ENCODE measurements around the gene PKNOX2.

PKNOX2 gene

DNA sequence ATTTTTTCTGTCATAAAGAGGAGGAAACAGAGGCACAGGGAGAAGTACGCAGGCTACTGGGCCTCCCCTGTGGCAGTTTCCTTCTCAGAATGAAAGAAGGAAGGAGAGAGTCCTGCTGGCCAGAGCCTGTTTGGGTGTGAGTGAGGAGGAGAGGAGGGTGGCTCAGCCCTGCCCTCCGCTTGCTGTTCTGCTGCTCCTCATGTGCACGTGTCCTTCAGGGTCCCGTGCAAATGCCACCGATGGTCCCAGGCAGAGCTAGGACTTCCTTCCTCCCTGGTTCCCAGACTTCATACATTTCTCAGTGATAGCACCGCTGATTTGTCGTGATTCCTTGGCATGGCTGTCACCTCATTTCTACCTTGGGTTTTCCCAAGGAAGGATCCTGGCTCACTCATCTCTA is 88.7 kb downstream of the PKNOX2 start:
- H3K4me3 Mint-ChIP-seq, result no peak overlapping the region
- no peak overlapping the region for H3K27ac Mint-ChIP-seq
- no peak for ATAC-seq (replicated peaks)
- H3K27me3 Mint-ChIP-seq, result peaks cover 7 to 10% of the 10 kb centered on the region in 2 donors
- H3K9me3 Mint-ChIP-seq, result no peaks in the 10 kb centered on the region
- no peak for DNase-seq
- no peaks in the 10 kb centered on the region for H3K36me3 Mint-ChIP-seq
- H3K4me1 Mint-ChIP-seq, result no peaks in the 10 kb centered on the region

DNA sequence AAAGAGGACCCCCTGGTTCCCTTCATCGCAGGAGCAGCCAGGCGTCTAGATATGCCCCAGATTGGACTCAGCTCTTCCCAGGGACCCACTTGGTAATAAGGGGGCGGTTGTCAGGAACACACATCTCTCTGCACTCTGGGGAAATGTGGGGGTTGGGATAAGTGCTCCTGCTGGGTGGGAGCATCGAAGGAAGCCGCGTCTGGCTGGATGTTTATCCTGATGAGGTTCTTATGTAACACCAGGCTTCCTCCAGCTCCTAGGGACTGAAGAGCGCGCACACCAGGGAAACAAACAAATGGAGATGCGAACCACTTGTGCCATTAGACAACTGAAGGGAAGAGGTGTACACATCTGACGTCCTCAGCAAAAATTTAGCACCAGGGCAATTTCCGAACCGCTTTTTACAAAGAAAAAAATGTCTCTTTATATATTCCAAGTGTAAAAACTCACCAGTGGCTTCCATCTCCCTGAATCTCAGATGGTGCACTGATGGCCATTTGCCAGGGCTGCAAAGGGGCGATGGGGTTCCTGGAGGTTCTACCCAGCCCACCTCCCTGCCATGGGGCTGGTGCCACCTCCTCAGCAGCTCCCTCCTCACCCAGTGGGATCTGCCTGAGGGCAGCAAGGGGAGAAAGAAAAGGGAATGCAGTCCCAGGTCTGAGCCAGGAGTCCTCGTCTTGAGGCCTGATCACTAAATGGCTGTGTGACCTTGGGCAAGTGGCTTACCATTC is 89.4 kb downstream of the PKNOX2 start:
- no peak for ATAC-seq (replicated peaks)
- H3K36me3 Mint-ChIP-seq, result no peaks in the 10 kb centered on the region
- no peak for DNase-seq
- H3K27ac Mint-ChIP-seq, result no peak overlapping the region
- peaks cover 7 to 10% of the 10 kb centered on the region in 2 donors for H3K27me3 Mint-ChIP-seq
- no peaks in the 10 kb centered on the region for H3K9me3 Mint-ChIP-seq
- H3K4me3 Mint-ChIP-seq, result no peak overlapping the region
- H3K4me1 Mint-ChIP-seq, result no peaks in the 10 kb centered on the region

DNA sequence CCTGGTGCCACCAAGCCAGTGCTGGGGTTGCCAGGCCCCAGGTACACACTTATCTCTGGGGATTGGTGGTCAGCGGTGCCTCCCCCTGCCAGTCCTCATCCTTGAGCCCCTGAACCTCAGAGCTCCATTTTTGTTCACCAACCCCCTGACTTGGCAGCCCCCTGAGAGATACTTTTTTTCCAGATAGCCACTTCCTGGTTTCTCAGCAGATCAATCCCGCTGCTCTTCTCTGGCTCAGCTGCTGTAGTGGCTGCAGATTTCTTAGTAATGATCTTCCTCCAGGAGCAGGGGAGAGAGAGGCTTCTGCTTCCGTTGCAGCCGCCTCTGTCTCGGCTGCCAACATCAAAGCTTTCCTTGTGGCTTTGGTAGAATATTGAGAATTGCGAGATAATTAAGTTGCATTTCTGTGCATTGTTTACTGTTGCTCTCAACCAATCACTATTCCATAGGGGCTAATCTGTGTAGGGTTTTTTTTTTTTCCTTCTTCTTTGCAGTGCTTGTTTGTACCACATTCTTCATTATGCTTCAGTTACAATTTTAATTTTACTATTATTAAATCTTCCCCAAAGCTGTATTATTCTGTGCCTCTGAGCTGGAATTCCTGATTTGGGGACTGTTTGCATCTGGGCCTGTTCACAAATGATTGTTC is 92.1 kb downstream of the PKNOX2 start:
- Mint-ChIP-seq H3K27me3 (peaks cover 14 to 15% of the 10 kb centered on the region in 2 donors), H3K4me3 (no peak overlapping the region), H3K9me3 (no peaks in the 10 kb centered on the region), H3K4me1 (no peaks in the 10 kb centered on the region), H3K36me3 (no peaks in the 10 kb centered on the region), H3K27ac (no peak overlapping the region)
- ATAC-seq (replicated peaks), result no peak
- no peak for DNase-seq

DNA sequence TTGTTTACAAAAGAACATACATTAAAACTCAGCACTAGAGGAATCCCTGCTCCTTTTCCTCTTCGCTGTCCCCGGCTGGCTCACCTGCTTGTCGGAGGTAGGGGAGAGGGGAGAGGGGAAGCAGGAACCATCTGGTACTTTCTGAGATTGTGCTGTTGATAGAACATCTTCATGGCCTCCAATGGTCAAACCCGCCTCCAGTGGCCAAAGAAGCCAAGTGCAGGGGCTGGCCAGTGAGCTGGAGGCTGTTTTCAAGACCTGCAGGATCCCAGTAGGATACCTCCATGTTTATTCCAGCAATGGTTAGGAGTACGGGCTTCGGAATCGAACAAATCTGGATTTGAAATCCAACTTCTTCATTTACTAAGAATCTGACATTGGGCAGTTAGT is 92.6 kb downstream of the PKNOX2 start:
- Mint-ChIP-seq H3K27ac (no peak overlapping the region), H3K9me3 (no peaks in the 10 kb centered on the region), H3K4me3 (no peak overlapping the region), H3K4me1 (peaks cover 0 to 3% of the 10 kb centered on the region in 2 donors), H3K36me3 (no peaks in the 10 kb centered on the region), H3K27me3 (peaks cover 16 to 19% of the 10 kb centered on the region in 2 donors)
- DNase-seq (no peak), ATAC-seq (replicated peaks) (no peak)

DNA sequence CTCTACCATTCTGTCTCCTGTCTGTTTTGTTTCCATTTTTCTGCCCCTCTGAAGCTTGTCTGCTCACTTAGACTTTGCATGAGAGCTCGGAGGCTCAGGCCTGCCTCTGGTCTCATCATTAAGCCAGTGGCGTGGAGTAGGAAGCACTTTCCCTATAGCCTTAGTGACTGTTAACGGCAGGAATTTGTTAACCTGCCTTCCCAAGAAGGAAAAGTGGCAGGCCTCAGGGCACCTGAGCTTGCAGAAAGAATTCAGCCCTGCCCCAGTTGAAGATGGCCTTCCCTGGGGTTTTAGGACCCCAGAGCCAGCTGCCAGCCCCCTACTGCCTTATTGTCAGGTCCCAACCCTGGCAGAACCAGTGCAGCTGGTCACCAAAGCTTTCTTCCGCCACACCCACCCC is 93.2 kb downstream of the PKNOX2 start:
- no peak for DNase-seq
- Mint-ChIP-seq H3K36me3 (no peaks in the 10 kb centered on the region), H3K4me3 (no peak overlapping the region), H3K9me3 (no peaks in the 10 kb centered on the region), H3K4me1 (peaks cover 3 to 5% of the 10 kb centered on the region in 2 donors), H3K27ac (no peak overlapping the region), H3K27me3 (peaks cover 19 to 24% of the 10 kb centered on the region in 2 donors)
- no peak for ATAC-seq (replicated peaks)

DNA sequence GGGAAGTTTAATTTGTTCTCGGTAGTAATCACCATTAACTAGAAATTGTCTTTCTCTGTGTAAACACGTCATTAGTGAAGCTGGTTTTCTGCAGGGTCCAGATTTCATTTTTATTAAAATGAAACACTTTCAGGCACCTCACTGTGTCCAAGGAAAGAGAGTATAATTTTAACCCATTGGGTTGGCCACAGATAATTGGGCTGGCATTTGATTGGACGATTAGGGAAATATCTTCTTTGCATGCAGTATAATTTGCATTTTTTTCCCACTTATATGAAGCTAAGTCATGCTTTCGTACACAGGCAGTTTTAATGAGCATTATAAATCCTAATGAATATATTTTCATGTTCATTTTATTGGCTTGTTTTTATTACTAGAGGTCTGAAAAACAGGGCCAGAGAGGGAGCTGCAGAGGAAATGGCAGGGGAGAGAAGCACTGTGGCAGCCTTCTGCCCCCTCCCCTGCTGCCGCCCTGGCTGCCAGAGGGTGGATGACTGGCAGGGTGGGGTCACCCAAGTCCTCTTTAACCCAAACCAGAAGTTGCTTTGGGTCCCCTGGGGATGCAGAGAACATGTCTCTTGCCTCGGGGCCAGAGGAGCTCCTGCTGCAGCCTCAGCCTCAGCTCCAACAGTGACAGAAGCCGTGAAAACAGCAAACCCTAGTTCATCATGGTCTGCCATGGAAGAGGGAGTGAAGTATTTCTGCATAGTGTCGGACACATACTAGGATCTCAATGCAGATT is 93.9 kb downstream of the PKNOX2 start:
- DNase-seq (no peak), ATAC-seq (replicated peaks) (no peak)
- Mint-ChIP-seq H3K27ac (no peak overlapping the region), H3K36me3 (no peaks in the 10 kb centered on the region), H3K27me3 (peaks cover 26 to 29% of the 10 kb centered on the region in 2 donors), H3K4me1 (peaks cover 5% of the 10 kb centered on the region in 2 donors), H3K4me3 (no peak overlapping the region), H3K9me3 (no peaks in the 10 kb centered on the region)

DNA sequence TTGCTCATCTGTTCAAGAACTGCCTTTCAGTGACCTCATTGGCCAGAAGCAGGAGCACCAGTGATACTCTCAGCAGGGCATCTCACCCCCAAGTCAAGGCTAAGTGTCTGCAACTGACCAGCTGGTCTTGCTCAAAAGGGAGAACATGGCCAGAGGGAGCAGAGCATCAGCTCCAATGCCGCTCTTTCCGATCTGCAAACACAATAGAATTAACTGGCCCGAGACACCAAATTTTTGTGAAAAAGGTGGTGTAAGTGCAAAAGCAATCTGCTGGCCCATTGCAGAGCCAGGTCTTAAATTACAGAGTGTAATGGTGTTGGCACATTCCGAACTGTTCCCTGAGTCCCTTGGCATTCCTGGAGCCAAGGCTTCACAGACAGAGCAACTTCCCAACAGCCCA is 97.0 kb downstream of the PKNOX2 start:
- H3K27me3 Mint-ChIP-seq, result peaks cover 39 to 40% of the 10 kb centered on the region in 2 donors
- H3K4me3 Mint-ChIP-seq, result no peak overlapping the region
- peaks cover 5% of the 10 kb centered on the region in 2 donors for H3K4me1 Mint-ChIP-seq

DNA sequence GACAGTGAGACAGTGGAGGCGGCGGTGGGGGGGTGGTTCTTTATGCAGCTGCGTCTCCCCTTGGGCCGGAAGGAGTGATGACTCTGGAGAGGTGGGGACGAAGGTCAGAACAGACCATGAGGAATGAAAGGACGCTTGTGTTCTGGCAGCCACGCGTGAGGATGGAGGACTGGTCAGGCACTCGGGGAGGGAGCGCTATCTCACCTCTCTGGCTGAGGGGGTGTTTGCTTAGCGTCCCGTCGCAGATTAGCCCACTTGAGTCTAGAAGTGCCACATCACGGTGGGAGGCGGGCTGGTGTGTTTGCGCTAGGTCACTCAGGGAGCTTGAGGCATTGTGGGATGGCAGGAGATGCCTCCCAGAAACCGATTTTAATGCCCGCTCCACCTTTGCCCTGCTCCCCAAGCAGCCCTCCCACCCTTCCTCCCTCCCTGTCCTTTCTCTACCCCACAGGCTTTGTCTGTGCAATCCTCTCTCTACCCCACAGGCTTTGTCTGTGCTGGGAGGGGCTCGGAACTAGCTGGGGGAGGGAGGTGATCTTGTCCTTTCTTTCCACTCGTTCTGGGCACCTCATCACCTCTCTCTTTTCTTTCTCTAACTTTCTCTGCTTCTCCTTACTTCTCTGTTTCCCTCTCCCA is 97.8 kb downstream of the PKNOX2 start:
- H3K36me3 Mint-ChIP-seq, result no peaks in the 10 kb centered on the region
- H3K27ac Mint-ChIP-seq, result no peak overlapping the region
- no peak overlapping the region for H3K4me3 Mint-ChIP-seq
- peaks cover 5% of the 10 kb centered on the region in 2 donors for H3K4me1 Mint-ChIP-seq
- no peak for ATAC-seq (replicated peaks)
- DNase-seq, result no peak
- no peaks in the 10 kb centered on the region for H3K9me3 Mint-ChIP-seq
- H3K27me3 Mint-ChIP-seq, result peaks cover 36 to 46% of the 10 kb centered on the region in 2 donors

More for the DNA sequence above, 97.0 kb downstream of the PKNOX2 start:
- ATAC-seq (replicated peaks) (no peak), DNase-seq (no peak)
- Mint-ChIP-seq H3K9me3 (no peaks in the 10 kb centered on the region), H3K36me3 (no peaks in the 10 kb centered on the region), H3K27ac (no peak overlapping the region)

DNA sequence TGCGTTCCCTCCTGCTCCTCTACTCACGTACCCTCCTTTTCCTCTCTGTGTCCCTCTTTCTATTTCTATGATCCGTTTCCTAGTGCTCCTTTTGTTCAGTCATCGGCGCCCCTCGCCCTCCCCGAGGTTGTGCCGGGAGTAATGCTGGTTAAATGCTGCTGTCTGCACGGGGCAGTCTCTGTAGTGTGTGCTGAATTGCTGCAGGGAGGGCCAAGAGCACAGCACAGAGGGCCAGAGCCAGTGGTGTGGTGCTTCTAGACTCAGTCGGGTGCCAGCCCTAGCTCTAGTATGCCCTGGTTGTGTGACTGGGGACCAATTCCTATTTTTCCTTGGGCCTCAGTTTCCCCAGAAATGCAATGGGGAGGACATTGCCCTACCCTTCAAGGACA is 98.3 kb downstream of the PKNOX2 start:
- DNase-seq (no peak), ATAC-seq (replicated peaks) (no peak)
- Mint-ChIP-seq H3K9me3 (no peaks in the 10 kb centered on the region), H3K36me3 (no peaks in the 10 kb centered on the region), H3K4me3 (no peak overlapping the region), H3K27me3 (peaks cover 40 to 51% of the 10 kb centered on the region in 2 donors), H3K27ac (no peak overlapping the region), H3K4me1 (peaks cover 5% of the 10 kb centered on the region in 2 donors)

DNA sequence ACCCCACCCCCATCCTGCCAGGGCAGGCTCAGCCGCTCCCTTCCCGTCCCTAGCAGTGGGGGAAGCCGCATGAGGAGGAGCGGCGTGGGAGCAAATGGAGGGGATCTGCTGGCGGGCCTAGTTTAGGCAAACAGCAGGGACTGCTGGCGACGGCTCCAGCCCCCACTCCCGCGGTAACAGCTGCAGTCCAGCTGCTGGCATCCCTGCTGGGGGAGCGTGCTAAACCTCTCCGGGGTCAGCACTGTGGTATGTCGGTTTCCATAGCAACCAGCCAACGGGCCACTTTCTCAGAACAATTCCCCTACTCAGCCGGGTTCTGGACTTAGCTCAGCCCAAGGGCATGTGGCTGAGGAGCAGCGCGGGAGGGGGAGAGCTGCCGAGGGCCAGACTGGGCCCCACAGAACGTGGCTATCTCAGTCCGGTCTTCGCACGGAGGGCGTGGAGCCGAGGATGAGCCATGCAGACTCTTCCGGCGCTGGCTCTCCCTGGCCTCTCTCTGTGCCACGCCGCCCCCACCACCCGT is 98.8 kb downstream of the PKNOX2 start:
- H3K4me1 Mint-ChIP-seq, result peaks cover 5% of the 10 kb centered on the region in 2 donors
- H3K27me3 Mint-ChIP-seq, result peaks cover 40 to 53% of the 10 kb centered on the region in 2 donors
- DNase-seq (no peak), ATAC-seq (replicated peaks) (no peak)
- H3K27ac Mint-ChIP-seq, result no peak overlapping the region
- no peaks in the 10 kb centered on the region for H3K9me3 Mint-ChIP-seq
- H3K36me3 Mint-ChIP-seq, result no peaks in the 10 kb centered on the region
- H3K4me3 Mint-ChIP-seq, result no peak overlapping the region

DNA sequence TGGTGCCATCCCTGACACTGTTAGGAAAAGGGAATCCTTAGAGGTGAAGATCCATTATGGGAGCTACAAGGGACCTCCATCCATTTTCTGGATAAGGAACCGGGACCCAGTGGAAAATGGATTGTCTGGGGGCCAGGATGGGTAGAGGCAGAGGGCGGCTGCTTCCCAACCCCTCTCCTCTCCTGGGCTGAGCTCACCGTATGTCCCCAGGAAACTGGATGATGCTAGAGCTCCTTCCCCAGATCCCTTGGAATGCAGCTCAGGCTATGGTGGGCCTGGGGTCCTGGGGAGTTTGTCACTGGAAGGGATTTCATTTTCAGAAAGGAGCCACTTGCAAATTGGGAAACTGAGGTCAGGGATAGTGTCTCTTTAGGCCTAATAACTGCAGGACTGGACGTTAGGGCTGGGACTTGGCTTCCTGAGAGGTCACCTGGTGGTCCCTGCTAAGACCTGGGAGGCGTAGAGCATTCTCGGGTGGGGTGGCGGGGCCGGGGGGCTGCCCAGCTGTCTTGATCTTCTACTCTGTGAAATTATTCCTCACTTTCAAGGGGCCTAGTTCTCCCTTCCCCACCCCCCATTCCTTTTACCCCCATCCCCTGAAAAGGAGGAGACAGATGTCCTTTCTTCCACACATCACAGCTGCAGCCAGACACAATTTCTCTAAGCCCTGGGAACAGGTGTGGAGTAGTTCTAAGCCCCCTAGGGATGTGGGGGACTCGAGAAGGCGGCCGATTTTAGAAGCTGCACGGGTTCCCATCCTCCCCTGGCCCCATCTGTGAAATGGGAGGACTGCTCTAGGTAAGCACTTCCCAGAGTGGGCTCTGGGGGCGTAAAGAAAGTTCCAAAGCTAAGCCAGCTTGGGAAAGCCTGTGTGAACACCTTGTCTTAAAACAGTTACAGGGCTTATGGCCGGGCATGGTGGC is 99.8 kb downstream of the PKNOX2 start:
- no peak for DNase-seq
- H3K9me3 Mint-ChIP-seq, result no peaks in the 10 kb centered on the region
- peaks cover 5% of the 10 kb centered on the region in 2 donors for H3K4me1 Mint-ChIP-seq
- no peak overlapping the region for H3K27ac Mint-ChIP-seq
- H3K36me3 Mint-ChIP-seq, result no peaks in the 10 kb centered on the region
- no peak for ATAC-seq (replicated peaks)
- H3K4me3 Mint-ChIP-seq, result no peak overlapping the region
- H3K27me3 Mint-ChIP-seq, result peaks cover 40 to 53% of the 10 kb centered on the region in 2 donors

DNA sequence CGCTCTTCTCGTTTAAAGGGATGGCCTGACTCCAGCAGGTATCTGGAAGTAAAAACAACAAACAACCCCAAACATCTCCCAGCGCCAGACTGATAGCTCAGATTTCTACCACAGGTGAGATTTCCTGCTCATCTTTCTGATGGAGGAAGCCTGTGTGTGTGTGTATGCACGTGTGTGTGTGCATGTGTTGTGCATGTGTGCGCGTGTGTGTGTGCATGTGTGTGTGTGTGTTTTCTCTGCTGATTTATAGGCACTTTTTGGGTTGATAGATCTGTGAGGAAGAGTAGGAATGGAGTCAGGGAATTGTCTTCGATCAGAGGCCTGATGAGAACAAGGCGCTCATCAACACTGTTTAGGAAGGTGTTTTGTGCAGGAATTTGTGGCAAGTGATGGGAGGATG is 103.0 kb downstream of the PKNOX2 start:
- no peaks in the 10 kb centered on the region for H3K36me3 Mint-ChIP-seq
- H3K27ac Mint-ChIP-seq, result no peak overlapping the region
- H3K9me3 Mint-ChIP-seq, result no peaks in the 10 kb centered on the region
- ATAC-seq (replicated peaks) (no peak), DNase-seq (no peak)
- H3K4me3 Mint-ChIP-seq, result no peak overlapping the region
- peaks cover 2 to 5% of the 10 kb centered on the region in 2 donors for H3K4me1 Mint-ChIP-seq
- peaks cover 29 to 36% of the 10 kb centered on the region in 2 donors for H3K27me3 Mint-ChIP-seq

DNA sequence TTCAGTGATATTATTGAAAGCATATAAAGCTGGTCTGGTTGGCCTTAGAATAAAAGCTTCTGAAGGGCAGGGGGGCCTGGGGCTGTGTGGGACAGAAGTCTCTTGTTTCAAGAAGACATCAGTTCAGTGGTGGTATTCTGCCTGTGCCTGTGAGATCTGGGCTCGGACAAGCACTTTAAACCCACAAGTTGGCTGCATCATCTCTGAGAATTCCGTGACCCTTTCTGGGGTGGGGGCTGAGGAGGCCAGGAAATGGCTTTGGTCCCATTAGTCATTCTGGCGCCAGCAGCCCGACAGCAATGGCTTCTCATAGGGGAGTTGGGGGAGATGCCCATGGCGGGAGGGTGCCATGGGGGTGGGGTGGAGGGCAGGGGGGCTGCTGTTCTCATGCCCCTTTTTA is 104.1 kb downstream of the PKNOX2 start:
- no peak overlapping the region for H3K4me3 Mint-ChIP-seq
- H3K27ac Mint-ChIP-seq, result no peak overlapping the region
- no peaks in the 10 kb centered on the region for H3K9me3 Mint-ChIP-seq
- no peaks in the 10 kb centered on the region for H3K4me1 Mint-ChIP-seq
- no peak for ATAC-seq (replicated peaks)
- DNase-seq, result no peak
- H3K36me3 Mint-ChIP-seq, result no peaks in the 10 kb centered on the region
- H3K27me3 Mint-ChIP-seq, result peaks cover 20 to 26% of the 10 kb centered on the region in 2 donors
